GM08714 (cell line): ENCODE results near the gene STAMBP.
A peak's percentile ranks its signal among the peaks of the same experiment; 100 is the strongest.

Source experiments
- H3K4me3 ChIP-seq: fragments of 200-500 bp; sonication (Bioruptor generic); 2 replicates; pipeline ENCODE4 v1.5.1; 2014; ENCODE audit warnings: mild to moderate bottlenecking, low read length, inconsistent platforms
- ZNF274 ChIP-seq: IDR thresholded peaks from 2 replicates; pipeline ENCODE4 v1.6.1; 2012; ENCODE audit warnings: mild to moderate bottlenecking, low read depth, low read length

Gene STAMBP

DNA sequence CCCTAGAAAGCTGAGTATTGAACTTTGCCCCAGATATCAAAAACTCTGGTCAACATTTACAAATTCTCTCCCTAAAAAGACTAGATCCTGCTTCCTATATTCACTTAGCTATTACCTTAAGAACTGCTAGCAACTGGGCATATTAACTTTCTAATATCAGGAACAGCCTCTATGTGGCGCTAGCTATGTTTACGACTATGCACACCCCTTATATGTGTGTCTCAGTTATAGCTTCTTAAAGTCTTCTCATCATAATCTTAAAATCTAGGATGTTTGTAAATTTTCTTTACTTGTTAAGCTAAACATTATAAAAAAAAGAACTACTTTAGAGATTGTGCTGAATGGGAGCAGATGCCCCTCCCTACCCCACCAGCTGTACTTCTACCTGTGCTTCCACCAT, 1.7 kb upstream of the STAMBP start:
- TF ChIP-seq ZNF274: no peak
- no peak overlapping the region for H3K4me3 ChIP-seq

DNA sequence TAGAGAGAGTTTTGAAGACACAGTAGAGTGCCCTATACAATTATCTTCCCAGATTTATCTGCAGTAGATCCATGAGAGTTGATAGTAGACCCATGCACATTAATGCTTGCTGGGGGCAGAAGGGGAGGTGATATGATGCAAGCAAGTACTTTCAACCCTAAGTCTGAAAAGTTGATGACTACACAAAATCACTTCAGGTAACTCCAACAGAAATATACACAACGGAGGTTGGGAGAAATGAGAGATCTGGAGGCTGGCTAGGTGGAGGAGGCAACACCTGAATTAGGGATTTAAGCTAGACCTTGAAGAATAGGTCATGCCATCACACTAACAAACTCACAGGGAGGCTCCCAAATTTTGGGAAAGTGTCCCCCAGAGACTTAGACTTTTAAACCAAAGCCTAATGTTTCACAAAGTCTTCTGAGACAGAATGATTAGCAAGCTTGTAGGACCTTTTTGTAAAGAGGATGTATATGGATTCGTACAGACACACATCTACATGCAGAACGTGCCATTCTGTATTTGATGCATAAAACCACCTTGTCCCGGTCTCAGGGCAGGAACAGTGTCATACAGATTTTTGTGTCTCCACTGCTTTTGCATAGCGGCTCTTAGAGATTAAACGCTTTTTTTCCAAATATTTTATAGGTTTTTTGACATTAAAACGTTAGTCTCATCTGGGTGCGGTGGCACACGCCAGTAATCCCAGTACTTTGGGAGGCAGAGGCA, 937 bp upstream of the STAMBP start:
- peak overlapping the region; percentile 88 for H3K4me3 ChIP-seq

DNA sequence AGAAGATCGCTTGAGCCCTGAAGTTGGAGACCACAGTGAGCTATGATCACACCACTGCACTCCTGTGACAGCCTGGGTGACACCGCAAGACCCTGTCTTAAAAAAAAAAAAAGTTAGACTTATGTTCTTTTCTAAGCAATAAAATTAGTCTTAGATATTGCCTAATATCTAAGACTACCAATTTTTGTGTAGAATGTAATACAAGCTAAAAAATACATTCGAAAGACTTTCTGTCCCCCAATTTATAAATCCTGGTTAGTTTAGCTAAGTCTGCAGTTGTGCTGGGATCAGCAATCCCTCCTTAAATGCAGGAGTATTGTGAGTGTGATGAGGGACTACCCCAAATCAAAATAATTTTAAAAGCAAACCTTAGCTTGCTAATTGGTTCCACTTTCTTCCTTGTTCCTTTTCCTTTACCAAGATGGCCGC, 358 bp upstream of the STAMBP start:
- H3K4me3 ChIP-seq: peak overlapping the region; percentile 88
- TF ChIP-seq ZNF274: no peak

More for the DNA sequence above, 937 bp upstream of the STAMBP start:
- no peak for TF ChIP-seq ZNF274

DNA sequence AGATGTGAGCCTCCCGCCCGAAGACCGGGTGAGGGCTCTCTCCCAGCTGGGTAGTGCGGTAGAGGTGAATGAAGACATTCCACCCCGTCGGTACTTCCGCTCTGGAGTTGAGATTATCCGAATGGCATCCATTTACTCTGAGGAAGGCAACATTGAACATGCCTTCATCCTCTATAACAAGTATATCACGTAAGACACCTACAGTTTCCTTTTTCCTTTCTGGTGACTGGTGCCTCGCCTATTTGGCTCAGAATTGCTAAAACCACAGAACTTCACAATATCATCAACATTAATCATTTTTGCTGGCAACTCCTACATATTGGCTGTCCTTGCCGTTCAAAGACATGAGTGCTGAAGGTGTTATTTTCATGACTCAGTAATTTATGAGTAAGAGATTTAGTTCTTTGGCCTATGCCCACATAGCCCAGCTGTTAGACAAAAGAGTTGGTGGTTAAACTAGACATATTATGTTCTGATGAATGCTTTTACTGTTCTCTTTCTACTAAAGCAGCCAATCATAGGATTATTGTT, 2.2 kb downstream of the STAMBP start:
- no peak for TF ChIP-seq ZNF274
- no peak overlapping the region for H3K4me3 ChIP-seq

DNA sequence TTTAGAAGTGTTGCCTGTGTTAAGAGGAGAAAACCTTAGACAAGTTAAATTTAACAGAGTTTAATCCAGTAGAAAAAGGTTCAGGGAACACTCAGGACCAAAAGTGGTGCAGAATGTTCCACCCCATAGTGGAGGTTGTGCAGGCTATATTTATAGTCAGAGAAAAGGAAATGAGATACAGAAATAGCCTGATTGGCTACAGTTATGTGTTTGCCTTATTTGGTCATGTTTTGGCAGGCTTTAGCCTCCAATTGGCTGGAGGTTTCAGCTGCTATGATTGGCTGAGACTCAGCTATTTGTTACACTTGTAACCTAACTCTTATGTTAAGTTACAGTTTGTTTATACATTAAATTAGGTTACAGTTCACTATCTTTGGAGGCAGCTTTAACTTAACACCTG, 4.2 kb downstream of the STAMBP start:
- no peak for TF ChIP-seq ZNF274

DNA sequence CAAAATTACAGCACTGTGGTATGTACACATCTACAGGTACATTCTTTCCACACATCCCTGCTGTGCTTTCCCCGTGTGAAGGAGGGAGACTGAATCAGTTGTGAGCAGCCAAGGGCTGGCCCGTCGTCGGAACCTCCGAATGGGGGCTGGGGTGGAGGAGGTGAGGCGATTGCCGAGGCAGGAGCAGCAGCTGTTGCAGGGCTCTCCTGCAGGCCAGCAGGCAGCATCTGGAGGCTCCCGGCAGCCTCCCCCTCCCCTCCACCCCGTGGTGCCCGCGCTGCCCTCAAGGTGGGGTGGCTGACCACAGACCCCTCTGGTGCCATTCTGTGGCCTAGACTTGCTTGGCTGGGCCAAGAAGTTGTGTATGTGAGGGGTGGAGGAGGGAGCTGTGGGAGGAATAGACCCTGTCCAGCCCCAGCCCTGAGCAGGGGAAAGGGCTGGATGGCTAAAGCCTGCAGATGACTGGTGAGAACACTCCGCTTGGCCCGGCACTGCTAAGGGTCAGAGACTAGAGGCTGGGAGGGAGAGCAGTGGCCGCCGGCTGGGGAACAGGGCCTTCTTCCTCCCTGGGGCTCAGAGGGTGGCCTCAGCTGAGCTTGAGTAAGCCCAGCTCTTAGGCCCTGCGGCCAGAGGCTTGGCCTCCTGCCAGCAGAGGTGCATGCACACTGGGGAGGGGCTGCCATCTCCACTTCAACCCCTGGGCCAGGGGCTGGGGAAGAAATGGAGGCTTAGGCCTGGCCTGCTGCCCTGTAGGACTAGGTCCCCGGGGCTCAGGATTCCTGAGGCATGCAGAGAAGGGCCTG, 7.6 kb downstream of the STAMBP start:
- no peak overlapping the region for H3K4me3 ChIP-seq
- TF ChIP-seq ZNF274: no peak

More for the DNA sequence above, 4.2 kb downstream of the STAMBP start:
- H3K4me3 ChIP-seq: no peak overlapping the region

DNA sequence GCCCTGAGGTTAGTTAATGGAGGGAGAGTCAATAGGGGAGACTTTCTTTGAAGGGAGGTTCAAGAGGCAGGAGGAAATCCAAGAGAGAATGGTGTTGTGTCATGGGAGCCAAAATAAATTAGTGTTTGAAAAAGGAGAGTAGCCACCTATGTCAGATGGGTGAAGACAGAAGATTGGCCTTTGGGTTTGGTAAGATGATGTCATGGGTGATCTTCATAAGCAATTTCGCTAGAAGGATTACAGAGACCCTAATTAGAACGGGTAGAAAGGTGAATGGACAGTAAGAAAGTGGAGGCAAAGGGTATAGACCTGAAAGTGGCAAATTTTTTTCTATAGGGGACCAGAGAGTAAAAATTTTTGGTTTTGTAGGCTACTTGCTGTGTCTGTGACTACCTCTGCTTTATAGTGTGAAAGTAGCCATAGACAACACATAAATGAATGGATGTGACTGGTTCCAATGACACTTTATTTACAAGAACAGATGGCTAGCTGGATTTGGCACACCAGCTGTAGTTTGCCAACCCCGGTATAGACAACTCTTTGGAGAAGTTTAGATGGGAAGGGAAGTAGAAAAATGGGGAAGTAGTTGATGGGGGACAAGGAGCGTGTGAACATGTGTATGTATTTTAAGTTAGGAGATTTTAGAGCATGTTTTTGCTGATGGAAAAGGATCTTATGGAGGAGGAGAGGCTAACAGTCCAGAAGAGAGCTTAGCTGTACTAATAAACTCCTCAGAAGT, 9.3 kb downstream of the STAMBP start:
- H3K4me3 ChIP-seq: no peak overlapping the region
- no peak for TF ChIP-seq ZNF274

DNA sequence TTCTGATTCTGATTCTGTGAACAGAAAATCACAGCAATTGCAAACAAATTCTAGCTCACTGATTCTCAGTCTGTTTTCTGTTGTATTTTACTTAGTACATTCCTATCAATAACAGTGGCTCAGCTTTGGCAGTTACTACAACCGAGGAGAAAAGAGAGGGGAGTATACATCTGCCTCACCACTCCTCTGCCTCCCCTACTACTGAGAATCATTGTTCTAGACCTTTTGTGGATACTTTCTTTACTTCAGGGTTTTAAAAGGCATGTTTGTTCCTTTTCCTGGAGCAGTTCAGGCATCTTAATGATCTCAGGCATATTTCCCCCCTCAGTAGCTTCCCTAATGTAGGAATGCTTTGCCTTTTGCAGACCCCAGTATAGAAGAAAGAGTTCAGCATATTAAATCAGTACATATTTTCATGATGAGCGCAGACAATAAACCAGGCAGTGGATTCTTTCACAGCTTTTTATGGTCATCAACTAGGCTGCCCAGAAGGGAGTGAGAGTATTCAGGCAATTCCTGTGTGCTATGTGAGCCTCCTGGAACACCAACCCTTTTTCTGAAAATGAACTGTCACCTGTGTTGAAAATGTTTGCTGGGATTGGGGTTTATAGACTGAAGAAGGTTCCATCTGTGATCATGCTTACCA, 10.3 kb downstream of the STAMBP start:
- H3K4me3 ChIP-seq: no peak overlapping the region
- no peak for TF ChIP-seq ZNF274

DNA sequence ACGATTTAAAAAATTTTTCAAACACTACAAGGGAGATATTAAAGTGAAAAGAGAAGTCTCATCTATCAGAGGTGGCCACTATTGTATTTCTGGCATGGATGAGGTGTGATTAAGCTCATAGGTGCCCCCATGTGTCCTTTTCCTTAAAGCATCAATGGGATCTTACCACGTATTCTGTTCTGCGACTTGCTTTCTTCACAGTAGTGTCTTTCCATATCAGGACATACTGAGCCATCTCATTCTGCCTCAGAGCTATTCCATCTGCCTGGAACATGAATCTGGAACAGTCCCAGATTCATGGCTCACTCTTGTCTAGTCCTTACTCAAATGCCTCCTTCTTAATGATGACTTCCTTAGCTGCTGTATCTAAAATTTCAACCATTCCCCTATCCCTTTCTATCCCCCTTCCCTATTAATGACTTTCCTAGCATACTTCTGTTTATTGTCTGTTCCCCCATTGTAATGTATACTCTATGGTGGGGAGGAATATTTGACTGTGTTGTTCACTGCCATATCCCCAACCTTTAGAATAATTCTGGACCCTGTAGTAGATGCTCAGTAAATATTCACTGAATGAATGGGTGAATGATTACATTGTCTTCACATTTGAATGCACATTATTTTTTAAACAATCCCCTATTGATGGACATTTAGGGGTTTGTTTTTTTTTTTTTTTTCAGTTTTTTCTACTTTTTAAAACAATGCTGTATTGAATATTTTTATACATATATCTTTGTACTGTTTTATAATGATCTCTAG, 11.1 kb downstream of the STAMBP start:
- TF ChIP-seq ZNF274: no peak

DNA sequence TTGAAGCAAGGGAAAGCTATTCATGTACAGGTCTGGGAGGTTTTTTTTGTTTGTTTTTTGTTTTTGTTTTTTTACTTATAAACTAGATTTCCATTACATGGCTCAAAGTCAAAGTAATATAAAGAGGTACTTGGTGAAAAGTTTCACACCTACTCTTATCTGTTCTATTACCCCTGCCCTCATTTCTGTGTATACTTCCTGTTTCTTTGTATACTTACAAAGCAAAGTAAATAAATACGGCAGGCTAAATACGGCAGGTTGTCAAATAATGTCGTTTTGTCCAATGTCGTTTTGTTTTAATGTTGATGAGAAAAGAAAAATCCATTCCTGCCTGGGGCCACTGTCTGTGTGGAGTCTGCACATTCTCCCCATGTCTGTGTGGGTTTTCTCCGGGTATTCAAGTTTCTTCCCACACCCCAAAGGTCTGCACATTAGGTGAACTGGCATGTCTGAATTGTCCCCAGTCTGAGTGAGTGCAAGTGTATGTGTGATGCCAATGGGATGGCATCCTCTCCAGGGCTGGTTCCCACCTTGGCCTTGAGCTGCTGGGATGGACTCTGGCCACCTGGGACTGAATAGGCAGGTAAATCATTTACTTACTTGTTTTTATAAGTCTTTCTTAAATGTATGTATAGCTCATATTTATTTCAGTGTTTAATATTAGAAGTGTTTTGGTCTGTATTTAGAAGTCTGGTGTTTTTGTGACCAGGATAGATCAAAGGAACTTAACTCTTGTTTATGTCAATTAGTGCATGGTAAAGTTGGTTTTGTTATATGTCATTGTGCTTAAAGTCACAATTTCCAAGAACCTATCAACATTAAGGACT, 13.4 kb downstream of the STAMBP start:
- no peak overlapping the region for H3K4me3 ChIP-seq
- no peak for TF ChIP-seq ZNF274

More for the DNA sequence above, 11.1 kb downstream of the STAMBP start:
- no peak overlapping the region for H3K4me3 ChIP-seq

DNA sequence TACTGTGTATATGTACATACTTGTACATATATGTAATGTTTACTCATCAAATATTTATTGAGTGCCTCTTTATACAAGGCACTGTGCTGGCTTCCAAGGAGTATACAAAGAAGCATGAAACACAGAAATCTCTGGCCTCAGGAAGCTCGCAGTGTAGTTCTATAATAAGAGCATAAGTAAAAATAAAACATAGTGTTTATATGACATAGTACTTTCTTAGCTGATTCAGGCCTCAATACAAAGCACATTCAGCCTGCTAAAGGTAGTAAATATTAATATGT, 13.9 kb downstream of the STAMBP start:
- TF ChIP-seq ZNF274: no peak
- H3K4me3 ChIP-seq: no peak overlapping the region

DNA sequence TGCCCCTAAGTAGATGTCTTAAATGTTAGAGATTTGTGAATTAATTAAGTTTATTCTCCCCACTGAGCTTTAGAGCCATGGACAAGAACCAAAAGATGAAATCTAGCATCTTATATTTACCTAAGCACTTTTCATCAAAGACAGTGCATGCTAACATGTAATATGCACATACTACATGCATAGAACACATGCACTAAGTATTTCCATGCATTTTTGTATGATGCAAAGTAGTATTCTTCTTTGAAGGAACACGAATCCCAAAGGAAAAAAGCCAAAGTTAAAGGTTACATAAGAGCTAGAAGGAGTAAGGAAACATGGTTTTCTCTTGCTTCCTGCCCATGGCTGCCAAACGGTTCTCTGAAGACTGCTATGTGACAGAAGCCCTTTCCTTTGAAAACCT, 15.3 kb downstream of the STAMBP start:
- no peak for TF ChIP-seq ZNF274
- no peak overlapping the region for H3K4me3 ChIP-seq

DNA sequence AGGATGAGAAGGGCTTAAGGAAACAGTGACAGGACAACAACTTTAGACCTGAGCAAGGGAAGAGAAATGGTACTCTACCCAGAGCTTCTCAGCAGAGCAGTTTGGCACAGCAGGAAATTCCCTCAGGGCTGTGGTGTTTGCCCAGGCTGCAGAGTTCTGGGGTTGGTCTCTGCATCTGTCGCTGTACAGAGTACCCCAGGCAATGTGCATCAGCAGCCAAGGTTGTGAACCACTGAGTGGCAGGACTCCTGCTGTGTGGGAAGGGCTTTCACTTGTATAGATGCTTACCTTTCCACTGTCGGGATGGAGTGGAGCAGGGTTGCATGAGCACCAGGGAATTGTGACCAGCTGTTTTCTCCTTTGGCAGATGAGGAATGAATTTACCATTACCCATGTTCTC, 21.2 kb downstream of the STAMBP start:
- no peak for TF ChIP-seq ZNF274
- no peak overlapping the region for H3K4me3 ChIP-seq
